SK-N-SH treated with all-trans-retinoic acid at 6 μM for 48 hours (cell line): ENCODE data around the gene NYAP2.
A peak's percentile ranks its signal among the peaks of the same experiment; 100 is the strongest.

Experiments
- ATAC-seq: fragments of 200-7000 bp; cut with Tn5 transposase; 3 replicates; pipeline ENCODE4 v1.9.1; 2020; ENCODE audit warnings: mild to moderate bottlenecking, moderate library complexity
- ARNTL ChIP-seq: fragments of 450-650 bp; formaldehyde crosslinking; IDR thresholded peaks from 2 replicates; pipeline ENCODE4 v1.5.0; 2020; ENCODE audit warnings: low read depth, mild to moderate bottlenecking, moderate library complexity, borderline replicate concordance
- BACH2 ChIP-seq: fragments of 250-450 bp; sonication (Bioruptor Pico); IDR thresholded peaks from 2 replicates; pipeline ENCODE4 v1.9.0; 2021; ENCODE audit warnings: mild to moderate bottlenecking, borderline replicate concordance
- CREB5 ChIP-seq: fragments of 250-450 bp; sonication (Bioruptor Pico); IDR thresholded peaks from 2 replicates; pipeline ENCODE4 v1.5.1; 2020; ENCODE audit warnings: low read depth, mild to moderate bottlenecking, moderate library complexity
- CSDC2 ChIP-seq: fragments of 250-450 bp; sonication (Bioruptor Pico); IDR thresholded peaks from 2 replicates; pipeline ENCODE4 v1.5.0; 2020; ENCODE audit warnings: mild to moderate bottlenecking, moderate library complexity
- CSRNP3 ChIP-seq: fragments of 250-450 bp; sonication (Bioruptor Pico); IDR thresholded peaks from 2 replicates; pipeline ENCODE4 v1.5.1; 2021; ENCODE audit warnings: mild to moderate bottlenecking, moderate library complexity
- ESRRG ChIP-seq: fragments of 250-450 bp; sonication (Bioruptor Pico); IDR thresholded peaks from 2 replicates; pipeline ENCODE4 v1.6.1; 2021; ENCODE audit warnings: mild to moderate bottlenecking
- GLIS3 ChIP-seq: fragments of 250-450 bp; sonication (Bioruptor Pico); IDR thresholded peaks from 2 replicates; pipeline ENCODE4 v1.5.0; 2020; ENCODE audit warnings: mild to moderate bottlenecking, moderate library complexity
- ISL1 ChIP-seq: fragments of 250-450 bp; sonication (Bioruptor Pico); IDR thresholded peaks from 2 replicates; pipeline ENCODE4 v2.1.2; 2022; ENCODE audit warnings: mild to moderate bottlenecking, moderate library complexity
- OSR1 ChIP-seq: fragments of 250-450 bp; sonication (Bioruptor Pico); IDR thresholded peaks from 2 replicates; pipeline ENCODE4 v1.8.0; 2022; ENCODE audit warnings: moderate library complexity, mild to moderate bottlenecking, inconsistent platforms
- PATZ1 ChIP-seq: fragments of 250-450 bp; sonication (Bioruptor Pico); IDR thresholded peaks from 2 replicates; pipeline ENCODE4 v1.8.0; 2020; ENCODE audit warnings: mild to moderate bottlenecking, moderate library complexity, borderline replicate concordance
- POU6F1 ChIP-seq: fragments of 250-450 bp; sonication (Bioruptor Pico); IDR thresholded peaks from 2 replicates; pipeline ENCODE4 v1.8.0; 2021; ENCODE audit warnings: low read depth, mild to moderate bottlenecking, moderate library complexity, borderline replicate concordance
- PPARA ChIP-seq: fragments of 250-450 bp; sonication (Bioruptor Pico); IDR thresholded peaks from 2 replicates; pipeline ENCODE4 v1.5.0; 2020; ENCODE audit warnings: mild to moderate bottlenecking, borderline replicate concordance
- RARB ChIP-seq: fragments of 250-450 bp; sonication (Bioruptor Pico); IDR thresholded peaks from 2 replicates; pipeline ENCODE4 v1.8.0; 2021; ENCODE audit warnings: mild to moderate bottlenecking, moderate library complexity
- SNAI2 ChIP-seq: fragments of 250-450 bp; sonication (Bioruptor Pico); IDR thresholded peaks from 2 replicates; pipeline ENCODE4 v1.5.0; 2020; ENCODE audit warnings: mild to moderate bottlenecking, moderate library complexity
- TCF4 ChIP-seq: fragments of 250-450 bp; sonication (Bioruptor Pico); IDR thresholded peaks from 2 replicates; pipeline ENCODE4 v1.8.0; 2021; ENCODE audit warnings: mild to moderate bottlenecking, moderate library complexity, borderline replicate concordance
- TOX ChIP-seq: fragments of 250-450 bp; sonication (Bioruptor Pico); IDR thresholded peaks from 2 replicates; pipeline ENCODE4 v1.8.0; 2021; ENCODE audit warnings: mild to moderate bottlenecking, moderate library complexity, borderline replicate concordance
- TSHZ2 ChIP-seq: fragments of 250-450 bp; sonication (Bioruptor Pico); IDR thresholded peaks from 2 replicates; pipeline ENCODE4 v1.5.0; 2020; ENCODE audit warnings: mild to moderate bottlenecking, moderate library complexity
- ZC3H10 ChIP-seq: fragments of 250-450 bp; sonication (Bioruptor Pico); IDR thresholded peaks from 2 replicates; pipeline ENCODE4 v1.5.1; 2021; ENCODE audit warnings: mild to moderate bottlenecking, moderate library complexity
- ZFP3 ChIP-seq: fragments of 250-450 bp; sonication (Bioruptor Pico); IDR thresholded peaks from 2 replicates; pipeline ENCODE4 v1.5.0; 2020; ENCODE audit warnings: mild to moderate bottlenecking, moderate library complexity
- ZNF565 ChIP-seq: fragments of 450-650 bp; formaldehyde crosslinking; conservative IDR thresholded peaks from 2 replicates; pipeline ENCODE4 v1.5.0; 2020; ENCODE audit warnings: low read depth, mild to moderate bottlenecking, moderate library complexity
- ZNF70 ChIP-seq: fragments of 450-650 bp; formaldehyde crosslinking; IDR thresholded peaks from 2 replicates; pipeline ENCODE4 v1.5.0; 2020; ENCODE audit warnings: mild to moderate bottlenecking, moderate library complexity
- ZNF8 ChIP-seq: fragments of 450-650 bp; formaldehyde crosslinking; IDR thresholded peaks from 2 replicates; pipeline ENCODE4 v1.5.0; 2020; ENCODE audit warnings: mild to moderate bottlenecking, moderate library complexity

The NYAP2 gene

GRCh38 chr2:225437319-225437718, 37.8 kb downstream of the NYAP2 start:
- TF ChIP-seq OSR1 (no peak), RARB (CRISPR knock-in tag) (no peak), ARNTL (CRISPR knock-in tag) (no peak), PATZ1 (CRISPR knock-in tag) (no peak), GLIS3 (CRISPR knock-in tag) (no peak), BACH2 (CRISPR knock-in tag) (no peak), ZC3H10 (CRISPR knock-in tag) (no peak), CSDC2 (CRISPR knock-in tag) (no peak), ZNF8 (no peak), CREB5 (no peak), POU6F1 (CRISPR knock-in tag) (no peak), ZNF70 (CRISPR knock-in tag) (no peak), ZFP3 (CRISPR knock-in tag) (no peak), ZNF565 (no peak), PPARA (CRISPR knock-in tag) (no peak), TCF4 (CRISPR knock-in tag) (no peak), TOX (CRISPR knock-in tag) (no peak), SNAI2 (no peak), CSRNP3 (CRISPR knock-in tag) (no peak)
- no peak for ATAC-seq

GRCh38 chr2:225438248-225438647, 38.7 kb downstream of the NYAP2 start:
- TF ChIP-seq SNAI2 (no peak), TOX (CRISPR knock-in tag) (no peak), ZNF565 (no peak), PPARA (CRISPR knock-in tag) (no peak), TCF4 (CRISPR knock-in tag) (peak; percentile 42; the same call in 1 of the 2 replicates), TSHZ2 (0 out of 2 replicates have a peak, but pooled peaks have one; percentile 32), ISL1 (peak; percentile 86), ZC3H10 (CRISPR knock-in tag) (no peak)
- no peak for ATAC-seq

- ATAC-seq, result no peak
- TF ChIP-seq TOX (CRISPR knock-in tag) (no peak), GLIS3 (CRISPR knock-in tag) (no peak), CSRNP3 (CRISPR knock-in tag) (no peak), CREB5 (no peak), ZC3H10 (CRISPR knock-in tag) (no peak), ESRRG (no peak), ZNF70 (CRISPR knock-in tag) (no peak), PPARA (CRISPR knock-in tag) (no peak), SNAI2 (no peak), BACH2 (CRISPR knock-in tag) (no peak), TCF4 (CRISPR knock-in tag) (no peak), CSDC2 (CRISPR knock-in tag) (no peak), POU6F1 (CRISPR knock-in tag) (no peak)
Observed at GRCh38 chr2:225452677-225453076, 53.2 kb downstream of the NYAP2 start.
